ENCODE data around the gene ERG. TPM values are rescaled to one million over a fixed set of nuclear protein-coding genes. Genes with fewer than 3 reads are reported as not detected.

ERG gene
- total and polyA plus RNA-seq, 2 of the 13 experiments (the other 11 are each of a cell fraction or from before 2014, with no cell fraction given), result not detected

DNA sequence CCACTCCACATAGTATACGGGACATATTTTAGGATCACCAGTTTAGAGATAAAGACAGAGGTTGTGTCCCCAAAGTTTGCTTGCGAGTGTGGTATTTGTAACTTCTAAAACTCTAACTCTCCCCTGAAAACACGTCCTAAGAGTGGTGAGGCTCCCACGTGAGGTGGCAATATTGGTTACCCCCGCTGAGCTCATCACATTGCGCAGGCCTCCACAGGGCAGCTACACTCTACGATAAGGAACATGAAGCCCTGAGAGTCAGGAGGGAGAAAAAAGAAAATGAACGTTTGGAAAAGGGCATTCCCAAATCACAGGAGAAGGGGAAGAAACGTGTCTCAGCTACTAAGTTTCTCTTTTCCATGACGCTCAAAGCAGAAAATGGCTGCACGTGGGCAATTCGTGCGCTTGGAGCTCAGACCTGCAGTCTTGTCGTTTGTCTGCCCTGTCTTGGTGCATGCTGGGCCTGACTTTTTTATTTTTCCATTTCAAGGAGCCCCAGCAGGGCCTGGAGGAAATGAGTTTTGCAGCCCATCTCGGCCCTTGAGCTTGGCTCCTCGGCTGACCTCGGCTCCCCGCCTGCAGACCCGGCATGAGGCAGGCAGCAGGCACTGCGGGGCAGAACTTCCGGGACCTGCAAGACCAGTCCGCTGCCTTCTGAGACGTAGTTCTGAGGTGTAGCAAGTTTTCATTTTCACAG is 25.7 kb downstream of the ERG start (continued):
- TF ChIP-seq, protein P1, sequence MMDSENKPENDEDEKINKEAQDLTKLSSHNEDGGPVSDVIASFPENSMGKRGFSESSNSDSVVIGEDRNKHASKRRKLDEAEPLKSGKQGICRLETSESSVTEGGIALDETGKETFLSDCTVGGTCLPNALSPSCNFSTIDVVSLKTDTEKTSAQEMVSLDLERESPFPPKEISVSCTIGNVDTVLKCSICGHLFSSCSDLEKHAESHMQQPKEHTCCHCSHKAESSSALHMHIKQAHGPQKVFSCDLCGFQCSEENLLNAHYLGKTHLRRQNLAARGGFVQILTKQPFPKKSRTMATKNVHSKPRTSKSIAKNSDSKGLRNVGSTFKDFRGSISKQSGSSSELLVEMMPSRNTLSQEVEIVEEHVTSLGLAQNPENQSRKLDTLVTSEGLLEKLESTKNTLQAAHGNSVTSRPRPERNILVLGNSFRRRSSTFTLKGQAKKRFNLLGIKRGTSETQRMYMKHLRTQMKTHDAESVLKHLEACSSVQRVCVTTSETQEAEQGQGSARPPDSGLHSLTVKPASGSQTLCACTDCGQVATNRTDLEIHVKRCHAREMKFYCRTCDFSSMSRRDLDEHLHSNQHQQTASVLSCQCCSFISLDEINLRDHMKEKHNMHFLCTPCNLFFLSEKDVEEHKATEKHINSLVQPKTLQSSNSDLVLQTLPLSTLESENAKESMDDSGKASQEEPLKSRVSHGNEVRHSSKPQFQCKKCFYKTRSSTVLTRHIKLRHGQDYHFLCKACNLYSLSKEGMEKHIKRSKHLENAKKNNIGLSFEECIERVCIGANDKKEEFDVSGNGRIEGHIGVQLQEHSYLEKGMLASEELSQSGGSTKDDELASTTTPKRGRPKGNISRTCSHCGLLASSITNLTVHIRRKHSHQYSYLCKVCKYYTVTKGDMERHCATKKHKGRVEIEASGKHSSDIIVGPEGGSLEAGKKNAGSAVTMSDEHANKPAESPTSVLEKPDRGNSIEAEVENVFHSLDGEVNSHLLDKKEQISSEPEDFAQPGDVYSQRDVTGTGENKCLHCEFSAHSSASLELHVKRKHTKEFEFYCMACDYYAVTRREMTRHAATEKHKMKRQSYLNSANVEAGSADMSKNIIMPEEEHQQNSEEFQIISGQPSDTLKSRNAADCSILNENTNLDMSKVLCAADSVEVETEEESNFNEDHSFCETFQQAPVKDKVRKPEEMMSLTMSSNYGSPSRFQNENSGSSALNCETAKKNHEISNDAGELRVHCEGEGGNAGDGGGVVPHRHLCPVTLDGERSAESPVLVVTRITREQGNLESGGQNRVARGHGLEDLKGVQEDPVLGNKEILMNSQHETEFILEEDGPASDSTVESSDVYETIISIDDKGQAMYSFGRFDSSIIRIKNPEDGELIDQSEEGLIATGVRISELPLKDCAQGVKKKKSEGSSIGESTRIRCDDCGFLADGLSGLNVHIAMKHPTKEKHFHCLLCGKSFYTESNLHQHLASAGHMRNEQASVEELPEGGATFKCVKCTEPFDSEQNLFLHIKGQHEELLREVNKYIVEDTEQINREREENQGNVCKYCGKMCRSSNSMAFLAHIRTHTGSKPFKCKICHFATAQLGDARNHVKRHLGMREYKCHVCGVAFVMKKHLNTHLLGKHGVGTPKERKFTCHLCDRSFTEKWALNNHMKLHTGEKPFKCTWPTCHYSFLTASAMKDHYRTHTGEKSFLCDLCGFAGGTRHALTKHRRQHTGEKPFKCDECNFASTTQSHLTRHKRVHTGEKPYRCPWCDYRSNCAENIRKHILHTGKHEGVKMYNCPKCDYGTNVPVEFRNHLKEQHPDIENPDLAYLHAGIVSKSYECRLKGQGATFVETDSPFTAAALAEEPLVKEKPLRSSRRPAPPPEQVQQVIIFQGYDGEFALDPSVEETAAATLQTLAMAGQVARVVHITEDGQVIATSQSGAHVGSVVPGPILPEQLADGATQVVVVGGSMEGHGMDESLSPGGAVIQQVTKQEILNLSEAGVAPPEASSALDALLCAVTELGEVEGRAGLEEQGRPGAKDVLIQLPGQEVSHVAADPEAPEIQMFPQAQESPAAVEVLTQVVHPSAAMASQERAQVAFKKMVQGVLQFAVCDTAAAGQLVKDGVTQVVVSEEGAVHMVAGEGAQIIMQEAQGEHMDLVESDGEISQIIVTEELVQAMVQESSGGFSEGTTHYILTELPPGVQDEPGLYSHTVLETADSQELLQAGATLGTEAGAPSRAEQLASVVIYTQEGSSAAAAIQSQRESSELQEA (CRISPR knock-in tag; IDR thresholded peaks at IDR 0.05; ENCODE audit: not compliant biosample characterization), result no peak
- no peak for TF ChIP-seq ZKSCAN1 (IDR thresholded peaks at IDR 0.05; ENCODE audit: low read length)
- no peak for TF ChIP-seq TP53 (CRISPR knock-in tag; conservative IDR thresholded peaks at IDR 0.05)
- TF ChIP-seq, protein P2, sequence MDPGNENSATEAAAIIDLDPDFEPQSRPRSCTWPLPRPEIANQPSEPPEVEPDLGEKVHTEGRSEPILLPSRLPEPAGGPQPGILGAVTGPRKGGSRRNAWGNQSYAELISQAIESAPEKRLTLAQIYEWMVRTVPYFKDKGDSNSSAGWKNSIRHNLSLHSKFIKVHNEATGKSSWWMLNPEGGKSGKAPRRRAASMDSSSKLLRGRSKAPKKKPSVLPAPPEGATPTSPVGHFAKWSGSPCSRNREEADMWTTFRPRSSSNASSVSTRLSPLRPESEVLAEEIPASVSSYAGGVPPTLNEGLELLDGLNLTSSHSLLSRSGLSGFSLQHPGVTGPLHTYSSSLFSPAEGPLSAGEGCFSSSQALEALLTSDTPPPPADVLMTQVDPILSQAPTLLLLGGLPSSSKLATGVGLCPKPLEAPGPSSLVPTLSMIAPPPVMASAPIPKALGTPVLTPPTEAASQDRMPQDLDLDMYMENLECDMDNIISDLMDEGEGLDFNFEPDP (CRISPR knock-in tag; conservative IDR thresholded peaks at IDR 0.05), result no peak
- TF ChIP-seq, protein P3, sequence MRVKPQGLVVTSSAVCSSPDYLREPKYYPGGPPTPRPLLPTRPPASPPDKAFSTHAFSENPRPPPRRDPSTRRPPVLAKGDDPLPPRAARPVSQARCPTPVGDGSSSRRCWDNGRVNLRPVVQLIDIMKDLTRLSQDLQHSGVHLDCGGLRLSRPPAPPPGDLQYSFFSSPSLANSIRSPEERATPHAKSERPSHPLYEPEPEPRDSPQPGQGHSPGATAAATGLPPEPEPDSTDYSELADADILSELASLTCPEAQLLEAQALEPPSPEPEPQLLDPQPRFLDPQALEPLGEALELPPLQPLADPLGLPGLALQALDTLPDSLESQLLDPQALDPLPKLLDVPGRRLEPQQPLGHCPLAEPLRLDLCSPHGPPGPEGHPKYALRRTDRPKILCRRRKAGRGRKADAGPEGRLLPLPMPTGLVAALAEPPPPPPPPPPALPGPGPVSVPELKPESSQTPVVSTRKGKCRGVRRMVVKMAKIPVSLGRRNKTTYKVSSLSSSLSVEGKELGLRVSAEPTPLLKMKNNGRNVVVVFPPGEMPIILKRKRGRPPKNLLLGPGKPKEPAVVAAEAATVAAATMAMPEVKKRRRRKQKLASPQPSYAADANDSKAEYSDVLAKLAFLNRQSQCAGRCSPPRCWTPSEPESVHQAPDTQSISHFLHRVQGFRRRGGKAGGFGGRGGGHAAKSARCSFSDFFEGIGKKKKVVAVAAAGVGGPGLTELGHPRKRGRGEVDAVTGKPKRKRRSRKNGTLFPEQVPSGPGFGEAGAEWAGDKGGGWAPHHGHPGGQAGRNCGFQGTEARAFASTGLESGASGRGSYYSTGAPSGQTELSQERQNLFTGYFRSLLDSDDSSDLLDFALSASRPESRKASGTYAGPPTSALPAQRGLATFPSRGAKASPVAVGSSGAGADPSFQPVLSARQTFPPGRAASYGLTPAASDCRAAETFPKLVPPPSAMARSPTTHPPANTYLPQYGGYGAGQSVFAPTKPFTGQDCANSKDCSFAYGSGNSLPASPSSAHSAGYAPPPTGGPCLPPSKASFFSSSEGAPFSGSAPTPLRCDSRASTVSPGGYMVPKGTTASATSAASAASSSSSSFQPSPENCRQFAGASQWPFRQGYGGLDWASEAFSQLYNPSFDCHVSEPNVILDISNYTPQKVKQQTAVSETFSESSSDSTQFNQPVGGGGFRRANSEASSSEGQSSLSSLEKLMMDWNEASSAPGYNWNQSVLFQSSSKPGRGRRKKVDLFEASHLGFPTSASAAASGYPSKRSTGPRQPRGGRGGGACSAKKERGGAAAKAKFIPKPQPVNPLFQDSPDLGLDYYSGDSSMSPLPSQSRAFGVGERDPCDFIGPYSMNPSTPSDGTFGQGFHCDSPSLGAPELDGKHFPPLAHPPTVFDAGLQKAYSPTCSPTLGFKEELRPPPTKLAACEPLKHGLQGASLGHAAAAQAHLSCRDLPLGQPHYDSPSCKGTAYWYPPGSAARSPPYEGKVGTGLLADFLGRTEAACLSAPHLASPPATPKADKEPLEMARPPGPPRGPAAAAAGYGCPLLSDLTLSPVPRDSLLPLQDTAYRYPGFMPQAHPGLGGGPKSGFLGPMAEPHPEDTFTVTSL (CRISPR knock-in tag; IDR thresholded peaks at IDR 0.05; ENCODE audit: borderline replicate concordance), result no peak

All from HepG2 (cell line).